Lower leg skin (tissue), 3 donors: ENCODE results near the gene ZFYVE28.

Experiments
- POLR2A ChIP-seq, 2 donors: fragments of 450-650 bp; IDR thresholded peaks; one replicate each; pipeline ENCODE4 v1.6.1; 2016 to 2017; ENCODE audit warnings: antibody characterized with exemption in 2 of 2, mild to moderate bottlenecking in 1 of 2, moderate library complexity in 1 of 2
- TF ChIP-seq, protein P1 (sequence below), 3 donors: fragments of 450-650 bp; IDR thresholded peaks; one replicate each; pipeline ENCODE4 v1.5.1; 2016; ENCODE audit warnings: antibody characterized with exemption in 3 of 3, mild to moderate bottlenecking in 3 of 3, moderate library complexity in 2 of 3

DNA sequence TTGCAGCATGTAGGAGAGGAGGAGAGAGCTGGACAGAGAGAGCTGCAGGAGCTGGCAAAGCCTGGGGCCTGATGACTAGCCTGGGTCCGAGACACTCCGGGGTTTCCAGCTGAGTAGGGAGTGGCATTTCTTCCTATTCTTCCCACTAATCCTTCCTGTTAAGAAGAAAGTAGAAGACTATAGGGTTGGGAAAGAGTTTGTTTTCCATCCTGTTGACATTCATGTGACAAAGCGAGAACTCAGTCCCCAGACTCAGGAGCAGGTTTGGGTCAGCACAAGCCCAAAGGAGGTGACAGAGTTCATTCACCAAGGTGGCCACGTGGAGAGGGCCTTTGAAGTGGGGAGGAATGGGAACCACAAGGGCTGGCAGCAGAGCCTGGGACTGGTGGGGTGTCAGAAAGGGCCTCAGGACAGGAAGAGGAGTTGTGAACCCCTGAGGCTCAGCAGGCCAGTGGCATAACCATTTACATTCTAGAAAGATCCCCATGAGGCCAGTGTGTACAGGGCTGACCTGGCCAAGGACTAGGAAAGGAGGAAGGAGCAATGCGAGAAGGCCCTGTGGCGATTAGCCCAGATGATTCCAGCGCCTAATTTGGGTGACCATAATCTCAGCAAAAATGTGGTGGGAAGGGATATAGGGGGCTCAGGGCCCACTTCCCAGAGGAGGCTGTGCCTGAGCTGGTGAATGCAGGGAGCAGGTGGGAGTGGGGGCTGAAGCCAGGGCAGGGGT, 173.2 kb downstream of the ZFYVE28 start:
- TF ChIP-seq, protein P1, sequence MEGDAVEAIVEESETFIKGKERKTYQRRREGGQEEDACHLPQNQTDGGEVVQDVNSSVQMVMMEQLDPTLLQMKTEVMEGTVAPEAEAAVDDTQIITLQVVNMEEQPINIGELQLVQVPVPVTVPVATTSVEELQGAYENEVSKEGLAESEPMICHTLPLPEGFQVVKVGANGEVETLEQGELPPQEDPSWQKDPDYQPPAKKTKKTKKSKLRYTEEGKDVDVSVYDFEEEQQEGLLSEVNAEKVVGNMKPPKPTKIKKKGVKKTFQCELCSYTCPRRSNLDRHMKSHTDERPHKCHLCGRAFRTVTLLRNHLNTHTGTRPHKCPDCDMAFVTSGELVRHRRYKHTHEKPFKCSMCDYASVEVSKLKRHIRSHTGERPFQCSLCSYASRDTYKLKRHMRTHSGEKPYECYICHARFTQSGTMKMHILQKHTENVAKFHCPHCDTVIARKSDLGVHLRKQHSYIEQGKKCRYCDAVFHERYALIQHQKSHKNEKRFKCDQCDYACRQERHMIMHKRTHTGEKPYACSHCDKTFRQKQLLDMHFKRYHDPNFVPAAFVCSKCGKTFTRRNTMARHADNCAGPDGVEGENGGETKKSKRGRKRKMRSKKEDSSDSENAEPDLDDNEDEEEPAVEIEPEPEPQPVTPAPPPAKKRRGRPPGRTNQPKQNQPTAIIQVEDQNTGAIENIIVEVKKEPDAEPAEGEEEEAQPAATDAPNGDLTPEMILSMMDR (IDR thresholded peaks at IDR 0.05) = no peak
- TF ChIP-seq POLR2A (IDR thresholded peaks at IDR 0.05) = no peak
